Heart right ventricle (tissue), 16 donors: ENCODE measurements around the gene ZNF292. TPM values are rescaled to one million over a fixed set of nuclear protein-coding genes. Genes with fewer than 3 reads are reported as not detected.

Experiments used
- ATAC-seq, 8 donors: fragments of 200-7000 bp; cut with Tn5 transposase; one replicate each; pipeline ENCODE4 v1.9.1; 2020; ENCODE audit warnings: mild to moderate bottlenecking in 8 of 8, moderate library complexity in 8 of 8, moderate number of reproducible peaks in 1 of 8
- DNase-seq, 2 donors: peaks; one replicate each; pipeline ENCODE4 v3.0.0-alpha.2; 2020
- H3K27ac ChIP-seq, 10 donors: fragments of 200-600 bp; sonication (generic) in 2 of 10; one replicate each; pipeline versions ENCODE4 v1.5.0 to v1.8.0; 2020 to 2022; ENCODE audit warnings: mild to moderate bottlenecking in 3 of 10
- H3K27me3 ChIP-seq, 7 donors: fragments of 200-600 bp; one replicate each; pipeline ENCODE4 v1.8.0; 2021 to 2022; ENCODE audit warnings: mild to moderate bottlenecking in 2 of 7
- H3K36me3 ChIP-seq, 9 donors: fragments of 200-600 bp; sonication (generic) in 1 of 9; one replicate each; pipeline versions ENCODE4 v1.5.0 to v1.8.0; 2020 to 2022; ENCODE audit warnings: mild to moderate bottlenecking in 2 of 9
- H3K4me1 ChIP-seq, 9 donors: fragments of 200-600 bp; sonication (generic) in 1 of 9; one replicate each; pipeline versions ENCODE4 v1.5.0 to v1.8.0; 2020 to 2022; ENCODE audit warnings: mild to moderate bottlenecking in 4 of 9
- H3K4me3 ChIP-seq, 10 donors: fragments of 200-600 bp; sonication (generic) in 2 of 10; one replicate each; pipeline versions ENCODE4 v1.5.0 to v1.8.0; 2020 to 2022; ENCODE audit warnings: mild to moderate bottlenecking in 7 of 10, moderate library complexity in 2 of 10
- H3K9me3 ChIP-seq, 11 donors: fragments of 200-600 bp in 10 of 11; sonication (generic) in 2 of 11; one replicate each; pipeline versions ENCODE4 v1.5.0 to v1.8.0; 2013 to 2022; ENCODE audit warnings: mild to moderate bottlenecking in 2 of 11, control low read depth in 1 of 11, moderate library complexity in 1 of 11
- WGBS, 2 donors: extraction: QIAGEN DNeasy Blood & Tissue Kit; methylation state at CpG; one replicate each; pipeline ENCODE4 v1.1.7; 2013; ENCODE audit warnings: inconsistent platforms in 1 of 2; 5-methylcytosine and 5-hydroxymethylcytosine counted together
- intact Hi-C, 10 donors: fragments of 100-400 bp; cut with DNase I; formaldehyde crosslinking; loops; one replicate each; pipeline versions ENCODE4 v1.11.1 to v1.14.2; 2022
- polyA plus RNA-seq, 2 donors: library from polyadenylated mRNA; stranded (reverse); fragments of 200-250 nt; gene quantifications; one replicate each; pipeline ENCODE4 v1.2.3, GENCODE V29; 2013
- total RNA-seq, 10 donors: library from RNA; stranded (reverse); fragmentation: NEBNext Ultra II Directional in 3 of 10; extraction: Animal tissue kit (Norgen Biotek cat#: 25700) in 3 of 10; gene quantifications; one replicate each; pipeline versions ENCODE4 v1.2.1 to v1.2.4, GENCODE V29; 2021 to 2023
- TF ChIP-seq, protein P1 (sequence below), 9 donors: fragments of 200-600 bp; sonication (generic) in 2 of 9; IDR thresholded peaks; one replicate each; pipeline versions ENCODE4 v1.5.0 to v1.8.0; 2021 to 2022; ENCODE audit warnings: antibody characterized with exemption in 9 of 9, mild to moderate bottlenecking in 5 of 9, moderate library complexity in 1 of 9
- donor health status: Arrhythmogenic right ventricular cardiomyopathy.
- donor health status: ischemic (EF 13 %, LVEDD 7.1; RV severe dilation, severe dysfunction).
- donor health status: healthy with polysubstance abuse.
- donor health status: DM: no; HTN: yes; CAD: no.
- donor health status: DM: no; HTN: no; CAD: no.
- donor health status: ischemic (EF 25% LVEDD 6.9; RV normal size, moderate dysfunction).
- donor health status: ischemic (EF 25% LVEDD 5.7; RV mildly dilated, moderate dysfunction).
- donor health status: healthy.
- donor health status: DM: yes; HTN: yes; CAD: no.
- donor health status: Ischemic cardiomyopathy.
- donor health status: ischemic (EF 35%, LVEDD 5.7; RV mildly dilated, moderate dysfunction).
- donor health status: nonischemic (EF 11% LVEDD 7.7; RV severe dilation, severe dysfunction).
- donor health status: DM: yes; HTN: yes; CAD: no.
- donor health status: PGD.
- donor health status: ischemic (EF 29% LVEDD 5.4; RV normal size, mild dysfunction).
- donor health status: nonischemic (EF 23%, LVEDD 6.1; RV moderate dilation, normal function).

Gene ZNF292
- total and polyA plus RNA-seq, 12 donors, result 1.9 to 38.2 (median 31.3) TPM

DNA sequence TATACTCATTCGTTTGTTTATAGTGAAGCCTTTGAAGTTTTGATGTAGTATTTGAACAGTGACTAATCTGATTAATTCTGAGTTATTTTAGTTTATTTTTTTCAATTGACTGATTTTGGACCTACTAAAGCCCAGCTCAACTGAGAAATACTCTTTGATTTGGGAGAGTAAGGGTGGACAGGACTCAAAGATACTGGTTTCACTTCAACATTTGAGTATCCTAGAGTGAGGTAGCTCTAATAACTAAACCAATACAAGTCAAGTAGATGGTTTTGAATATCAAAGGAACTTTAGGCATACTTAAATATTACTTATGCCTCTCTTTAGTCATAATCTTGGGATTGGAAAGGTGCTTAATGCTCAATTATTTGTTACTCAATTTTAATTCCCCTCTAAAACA is 65.6 kb downstream of the ZNF292 start:
- TF ChIP-seq, protein P1, sequence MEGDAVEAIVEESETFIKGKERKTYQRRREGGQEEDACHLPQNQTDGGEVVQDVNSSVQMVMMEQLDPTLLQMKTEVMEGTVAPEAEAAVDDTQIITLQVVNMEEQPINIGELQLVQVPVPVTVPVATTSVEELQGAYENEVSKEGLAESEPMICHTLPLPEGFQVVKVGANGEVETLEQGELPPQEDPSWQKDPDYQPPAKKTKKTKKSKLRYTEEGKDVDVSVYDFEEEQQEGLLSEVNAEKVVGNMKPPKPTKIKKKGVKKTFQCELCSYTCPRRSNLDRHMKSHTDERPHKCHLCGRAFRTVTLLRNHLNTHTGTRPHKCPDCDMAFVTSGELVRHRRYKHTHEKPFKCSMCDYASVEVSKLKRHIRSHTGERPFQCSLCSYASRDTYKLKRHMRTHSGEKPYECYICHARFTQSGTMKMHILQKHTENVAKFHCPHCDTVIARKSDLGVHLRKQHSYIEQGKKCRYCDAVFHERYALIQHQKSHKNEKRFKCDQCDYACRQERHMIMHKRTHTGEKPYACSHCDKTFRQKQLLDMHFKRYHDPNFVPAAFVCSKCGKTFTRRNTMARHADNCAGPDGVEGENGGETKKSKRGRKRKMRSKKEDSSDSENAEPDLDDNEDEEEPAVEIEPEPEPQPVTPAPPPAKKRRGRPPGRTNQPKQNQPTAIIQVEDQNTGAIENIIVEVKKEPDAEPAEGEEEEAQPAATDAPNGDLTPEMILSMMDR (IDR thresholded peaks at IDR 0.05), result no peak
- H3K27ac ChIP-seq, result no peak overlapping the region
- H3K36me3 ChIP-seq, result peaks cover 0 to 100% (median 31%) of the 10 kb centered on the region in 9 donors
- no peak overlapping the region for H3K4me3 ChIP-seq
- H3K27me3 ChIP-seq, result no peaks in the 10 kb centered on the region
- no peak for DNase-seq
- intact Hi-C loops, result no loop called here
- WGBS, 2 donors, result 94 to 97% methylated on average over 1 of the region's 1 CpG
- no peak for ATAC-seq
- H3K9me3 ChIP-seq, result no peaks in the 10 kb centered on the region
- H3K4me1 ChIP-seq, result no peaks in the 10 kb centered on the region

DNA sequence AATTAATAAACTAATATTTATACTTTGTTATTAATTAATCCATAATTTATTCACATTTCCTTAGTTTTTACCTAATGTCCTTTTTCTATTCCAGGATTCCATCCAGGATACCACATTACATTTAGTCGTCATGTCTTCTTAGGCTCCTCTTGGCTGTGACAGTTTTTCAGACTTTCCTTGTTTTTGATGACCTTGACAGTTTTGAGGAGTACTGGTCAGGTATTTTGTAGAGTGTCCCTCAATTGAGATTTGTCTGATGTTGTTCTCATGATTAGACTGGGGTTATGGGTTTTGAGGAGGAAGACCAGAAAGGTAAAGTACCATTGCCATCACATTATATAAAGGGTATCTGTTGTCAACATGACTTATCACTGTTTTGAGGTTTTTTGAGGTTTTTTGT is 67.3 kb downstream of the ZNF292 start:
- TF ChIP-seq, protein P1 (IDR thresholded peaks at IDR 0.05), result no peak
- WGBS, 2 donors, result 97 to 100% methylated on average over 1 of the region's 1 CpG
- Histone ChIP-seq H3K27ac (no peak overlapping the region), H3K27me3 (no peaks in the 10 kb centered on the region), H3K4me3 (no peak overlapping the region), H3K36me3 (peaks cover 0 to 94% (median 31%) of the 10 kb centered on the region in 9 donors), H3K4me1 (no peaks in the 10 kb centered on the region), H3K9me3 (no peaks in the 10 kb centered on the region)
- intact Hi-C loops, result no loop called here
- ATAC-seq (no peak), DNase-seq (no peak)

- intact Hi-C loops, result no loop called here
- Histone ChIP-seq H3K9me3 (no peaks in the 10 kb centered on the region), H3K4me1 (no peaks in the 10 kb centered on the region), H3K27me3 (no peaks in the 10 kb centered on the region), H3K27ac (no peak overlapping the region), H3K4me3 (no peak overlapping the region), H3K36me3 (peaks cover 0 to 93% (median 27%) of the 10 kb centered on the region in 9 donors)
- ATAC-seq (no peak), DNase-seq (no peak)
- TF ChIP-seq, protein P1 (IDR thresholded peaks at IDR 0.05), result no peak
- WGBS, 2 donors, result 90 to 98% methylated on average over 1 of the region's 1 CpG
These were observed 69.6 kb downstream of the ZNF292 start for GRCh38 chr6:87224971-87225370.

GRCh38 chr6:87225511-87225910 is 70.1 kb downstream of the ZNF292 start:
- WGBS, 2 donors, result 91 to 96% methylated on average over 2 of the region's 2 CpGs
- Histone ChIP-seq H3K9me3 (no peaks in the 10 kb centered on the region), H3K4me1 (no peaks in the 10 kb centered on the region), H3K4me3 (no peak overlapping the region), H3K36me3 (peaks cover 0 to 90% (median 22%) of the 10 kb centered on the region in 9 donors), H3K27ac (no peak overlapping the region), H3K27me3 (no peaks in the 10 kb centered on the region)
- TF ChIP-seq, protein P1 (IDR thresholded peaks at IDR 0.05), result no peak
- no peak for ATAC-seq
- DNase-seq, result no peak
- intact Hi-C loops, result no loop called here
